Panc1 (cell line): Measurements from ENCODE around the gene AGAP1. TPM values are rescaled to one million over a fixed set of nuclear protein-coding genes. Genes with fewer than 3 reads are reported as not detected.

Source experiments
- ATAC-seq: fragments of 200-7000 bp; cut with Tn5 transposase; 2 replicates; pipeline ENCODE4 v1.9.1; 2020; ENCODE audit warnings: mild to moderate bottlenecking, moderate library complexity
- BruUV-seq: library from RNA; stranded (reverse); fragments of 400-500 nt; replicated peaks from 2 replicates; lab custom pipeline; 2021; lab: Mats Ljungman, UMichigan
- CTCF ChIA-PET: fragments of 300-600 bp; sonication (Branson Sonifier 250); formaldehyde crosslinking; loops from one replicate; lab custom pipeline; 2022; ENCODE audit warnings: antibody characterized with exemption; lab: Charles Lee
- POLR2A ChIA-PET: fragments of 300-600 bp; sonication (Branson Sonifier 250); formaldehyde crosslinking; loops from one replicate; lab custom pipeline; 2022; ENCODE audit warnings: antibody characterized with exemption; lab: Charles Lee
- DNase-seq: peaks from one replicate; pipeline ENCODE4 v3.0.0-alpha.2; 2010; ENCODE audit warnings: low read depth, low spot score
- H3K27ac ChIP-seq: 2 replicates; pipeline ENCODE4 v1.5.1; 2011; ENCODE audit warnings: mild to moderate bottlenecking, low read length, inconsistent platforms
- H3K27me3 ChIP-seq: fragments of 200-500 bp; sonication (Bioruptor generic); 2 replicates; pipeline ENCODE4 v1.6.0; 2014; ENCODE audit warnings: low read length, inconsistent platforms; ENCODE audit not compliant: control insufficient read depth, insufficient read depth
- H3K36me3 ChIP-seq: fragments of 200-500 bp; sonication (Bioruptor generic); 2 replicates; pipeline ENCODE4 v1.5.1; 2014; ENCODE audit warnings: inconsistent platforms, mild to moderate bottlenecking, low read length, moderate library complexity; ENCODE audit not compliant: control insufficient read depth, insufficient read depth
- H3K4me1 ChIP-seq: 2 replicates; pipeline ENCODE4 v1.5.1; 2011; ENCODE audit warnings: inconsistent platforms, mild to moderate bottlenecking, low read length, moderate library complexity; ENCODE audit not compliant: control insufficient read depth, insufficient read depth
- H3K4me3 ChIP-seq, 2 experiments: 2 replicates each; pipeline ENCODE4 v1.5.1; 2011 to 2012; ENCODE audit warnings: low read depth in 2 of 2, low read length in 2 of 2, mild to moderate bottlenecking in 2 of 2, inconsistent platforms in 1 of 2, moderate library complexity in 1 of 2
- H3K9me3 ChIP-seq: fragments of 200-500 bp; sonication (Bioruptor generic); 2 replicates; pipeline ENCODE4 v1.5.1; 2014; ENCODE audit warnings: low read depth, mild to moderate bottlenecking, inconsistent platforms, low read length, moderate library complexity; ENCODE audit not compliant: control insufficient read depth, insufficient read depth
- CTCF ChIP-seq: fragments of 450-650 bp; IDR thresholded peaks from 2 replicates; pipeline ENCODE4 v1.5.1; 2017; ENCODE audit warnings: mild to moderate bottlenecking
- POLR2AphosphoS5 ChIP-seq: IDR thresholded peaks from 2 replicates; pipeline ENCODE4 v1.6.1; 2012; ENCODE audit warnings: mild to moderate bottlenecking, low read depth, low read length, moderate library complexity
- REST ChIP-seq, 2 experiments: IDR thresholded peaks; 2 replicates each; pipeline ENCODE4 v1.6.1; 2011 to 2012; ENCODE audit warnings: low read depth in 2 of 2, control low read depth in 1 of 2, low read length in 1 of 2, mild to moderate bottlenecking in 1 of 2, moderate library complexity in 1 of 2; ENCODE audit not compliant: insufficient read depth in 1 of 2
- SIN3A ChIP-seq: IDR thresholded peaks from 2 replicates; pipeline ENCODE4 v1.6.1; 2012; ENCODE audit warnings: low read depth, mild to moderate bottlenecking, low read length, moderate library complexity, borderline replicate concordance; ENCODE audit not compliant: insufficient read depth
- TCF7L2 ChIP-seq: IDR thresholded peaks from 2 replicates; pipeline ENCODE4 v1.6.1; 2011; ENCODE audit warnings: mild to moderate bottlenecking, low read depth, low read length, inconsistent platforms
- in situ Hi-C: cut with HindIII; loops from 2 replicates; pipeline ENCODE4 v1.10.0; 2016; ENCODE audit warnings: low sequenced_read_pairs, low pct_unique_long_range_greater_than_20kb
- intact Hi-C: fragments of 100-400 bp; cut with micrococcal nuclease; formaldehyde crosslinking; loops from one replicate; pipeline ENCODE4 v1.10.0; 2022; ENCODE audit not compliant: unreplicated experiment
- total RNA-seq: library from RNA; stranded (reverse); gene quantifications from one replicate; pipeline ENCODE4 v1.2.1, GENCODE V29; 2021; ENCODE audit not compliant: unreplicated experiment

AGAP1 gene
- total RNA-seq, 1 experiment from 2014 or later: 38.9 TPM

- no TSS peak for BruUV-seq
- no peak overlapping the region for H3K27ac ChIP-seq
- ChIA-PET POLR2A (no interaction called here), CTCF (no interaction called here)
- TF ChIP-seq REST (IDR thresholded peaks at IDR 0.05; ENCODE audit: insufficient read depth in 1 of 2, low read depth in 2 of 2, low read length in 1 of 2): no peak
- no peak for TF ChIP-seq CTCF
- TF ChIP-seq TCF7L2: no peak
- no peak for TF ChIP-seq POLR2AphosphoS5
- no peak for TF ChIP-seq SIN3A
- intact Hi-C loops (no loop called here), in situ Hi-C loops (no loop called here)
- no peak for DNase-seq
- no peaks in the 10 kb centered on the region for H3K9me3 ChIP-seq
- no peaks in the 10 kb centered on the region for H3K36me3 ChIP-seq
- no peak overlapping the region for H3K4me3 ChIP-seq
- no peaks in the 10 kb centered on the region for H3K27me3 ChIP-seq
- ATAC-seq: no peak
- H3K4me1 ChIP-seq: peaks cover 6% of the 10 kb centered on the region; the same call in 1 of the 2 replicates
Observed at GRCh38 chr2:235613649-235614048, 119.8 kb downstream of the AGAP1 start.

GRCh38 chr2:235614176-235614860, 120.5 kb downstream of the AGAP1 start:
- no peaks in the 10 kb centered on the region for H3K36me3 ChIP-seq
- BruUV-seq: no TSS peak
- DNase-seq: no peak
- H3K4me1 ChIP-seq: peaks cover 6% of the 10 kb centered on the region; the same call in 1 of the 2 replicates
- POLR2A ChIA-PET: no interaction called here
- TF ChIP-seq REST (IDR thresholded peaks at IDR 0.05; ENCODE audit: insufficient read depth in 1 of 2, low read depth in 2 of 2, low read length in 1 of 2) (no peak), TCF7L2 (no peak), SIN3A (no peak), CTCF (no peak), POLR2AphosphoS5 (no peak)
- H3K27me3 ChIP-seq: no peaks in the 10 kb centered on the region
- no peak for ATAC-seq
- intact Hi-C loops: no loop called here
- H3K9me3 ChIP-seq: no peaks in the 10 kb centered on the region
- in situ Hi-C loops: no loop called here
- no peak overlapping the region for H3K27ac ChIP-seq
- no peak overlapping the region for H3K4me3 ChIP-seq
- CTCF ChIA-PET: no interaction called here
